Measurements from ENCODE around the gene TPCN1. TPM values are rescaled to one million over a fixed set of nuclear protein-coding genes. Genes with fewer than 3 reads are reported as not detected.

The TPCN1 gene
- total and polyA plus RNA-seq, 2 of the 13 experiments (the other 11 are each of a cell fraction or from before 2014, with no cell fraction given), result 8.0 to 26.8 TPM

GRCh38 chr12:113186666-113187325 is 34.5 kb upstream of the TPCN1 start (continued):
- TF ChIP-seq ZBTB37 (CRISPR knock-in tag; IDR thresholded peaks at IDR 0.05) (no peak), ZNF496 (CRISPR knock-in tag; IDR thresholded peaks at IDR 0.05; ENCODE audit: insufficient replicate concordance) (no peak), HMGXB3 (CRISPR knock-in tag; IDR thresholded peaks at IDR 0.05; ENCODE audit: borderline replicate concordance) (no peak), TEAD2 (CRISPR knock-in tag; IDR thresholded peaks at IDR 0.05) (no peak), ZFP36 (IDR thresholded peaks at IDR 0.05; ENCODE audit: borderline replicate concordance, low read depth, low read length, partially characterized antibody) (no peak), ZNF234 (CRISPR knock-in tag; conservative IDR thresholded peaks at IDR 0.05) (no peak), ZNF547 (CRISPR knock-in tag; IDR thresholded peaks at IDR 0.05) (no peak), ZNF362 (CRISPR knock-in tag; IDR thresholded peaks at IDR 0.05; ENCODE audit: borderline replicate concordance) (no peak), ZNF414 (CRISPR knock-in tag; IDR thresholded peaks at IDR 0.05) (no peak), SP2 (CRISPR knock-in tag; IDR thresholded peaks at IDR 0.05) (no peak), PRDM10 (CRISPR knock-in tag; IDR thresholded peaks at IDR 0.05; ENCODE audit: low read depth) (0 out of 2 replicates have a peak, but pooled peaks have one; percentile 55), IRX3 (CRISPR knock-in tag; IDR thresholded peaks at IDR 0.05; ENCODE audit: borderline replicate concordance, low read depth) (no peak), MTA1 (CRISPR knock-in tag; IDR thresholded peaks at IDR 0.05; ENCODE audit: borderline replicate concordance) (0 out of 2 replicates have a peak, but pooled peaks have one; percentile 55), PHF8 (CRISPR knock-in tag; IDR thresholded peaks at IDR 0.05) (peak; percentile 34), GLI4 (CRISPR knock-in tag; IDR thresholded peaks at IDR 0.05; ENCODE audit: borderline replicate concordance) (no peak), ZNF264 (CRISPR knock-in tag; IDR thresholded peaks at IDR 0.05) (no peak), ZNF878 (CRISPR knock-in tag; IDR thresholded peaks at IDR 0.05) (no peak), ZNF331 (CRISPR knock-in tag; IDR thresholded peaks at IDR 0.05) (no peak)
